H1 (cell line): ENCODE results near the gene MB.

Source experiments
- BCL11A ChIP-seq, 2 experiments: IDR thresholded peaks; one replicate each; pipeline ENCODE4 v1.6.1; 2011; ENCODE audit warnings: low read depth in 2 of 2, low read length in 2 of 2, mild to moderate bottlenecking in 2 of 2
- NRF1 ChIP-seq: IDR thresholded peaks from 2 replicates; pipeline ENCODE4 v1.6.1; 2011; ENCODE audit warnings: mild to moderate bottlenecking, low read depth, low read length, improper control_type of control experiment
- POLR2A ChIP-seq, 2 experiments: IDR thresholded peaks; 1 replicate in 1 of 2; 2 replicates in 1 of 2; pipeline ENCODE4 v1.6.1; 2011; ENCODE audit warnings: low read depth in 2 of 2, low read length in 2 of 2, mild to moderate bottlenecking in 2 of 2; ENCODE audit errors: control extremely low read depth in 1 of 2
- POLR2AphosphoS5 ChIP-seq: IDR thresholded peaks from 2 replicates; pipeline ENCODE4 v1.6.1; 2011; ENCODE audit warnings: low read depth, low read length
- RAD21 ChIP-seq, 2 experiments: IDR thresholded peaks in 1 of 2; conservative IDR thresholded peaks in 1 of 2; 2 replicates each; pipeline ENCODE4 v1.6.1; 2011; ENCODE audit warnings: low read depth in 2 of 2, low read length in 2 of 2, improper control_type of control experiment in 1 of 2, inconsistent platforms in 1 of 2, mild to moderate bottlenecking in 1 of 2, moderate library complexity in 1 of 2
- SRF ChIP-seq: IDR thresholded peaks from 2 replicates; pipeline ENCODE4 v1.6.1; 2011; ENCODE audit warnings: mild to moderate bottlenecking, low read depth, low read length, moderate library complexity
- ZNF274 ChIP-seq: IDR thresholded peaks from 2 replicates; pipeline ENCODE4 v1.7.0; 2012; ENCODE audit warnings: low read length, borderline replicate concordance; ENCODE audit errors: extremely low read depth
- TF ChIP-seq, protein P1 (sequence below), 3 experiments: IDR thresholded peaks; 1 replicate in 2 of 3; 2 replicates in 1 of 3; pipeline versions ENCODE4 v1.5.1 to v1.6.1; 2011; ENCODE audit warnings: low read length in 3 of 3, mild to moderate bottlenecking in 3 of 3, inconsistent platforms in 2 of 3, low read depth in 1 of 3, moderate library complexity in 1 of 3; ENCODE audit not compliant: insufficient read depth in 1 of 3; ENCODE audit errors: control extremely low read depth in 1 of 3
- TF ChIP-seq, protein P2 (sequence below): fragments of 300-600 bp; sonication (generic); IDR thresholded peaks from 2 replicates; pipeline ENCODE4 v1.7.1; 2012; ENCODE audit warnings: low read length, moderate library complexity, mild to moderate bottlenecking, inconsistent platforms; ENCODE audit not compliant: insufficient replicate concordance

DNA sequence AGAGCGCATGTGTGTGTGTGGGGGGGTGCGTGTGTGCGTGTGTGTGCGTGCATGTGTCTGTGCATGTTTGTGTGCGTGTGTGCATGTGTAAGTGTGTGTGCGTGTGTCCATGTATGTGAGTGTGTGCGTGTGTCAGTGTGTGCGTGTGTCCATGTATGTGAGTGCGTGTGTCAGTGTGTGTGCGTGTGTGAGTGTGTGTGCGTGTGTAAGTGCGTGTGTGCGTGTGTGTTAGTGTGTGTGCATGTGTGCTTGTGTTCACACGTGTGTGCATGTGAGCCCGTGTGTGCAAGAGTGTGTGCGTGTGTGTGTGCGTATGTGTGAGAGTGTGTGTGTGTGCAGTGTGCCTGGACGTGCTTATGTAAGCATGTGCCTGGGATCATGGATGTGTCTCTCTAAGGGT lies 16.4 kb upstream of the MB start:
- TF ChIP-seq NRF1 (no peak), POLR2AphosphoS5 (no peak), POLR2A (IDR thresholded peaks at IDR 0.05; ENCODE audit: control extremely low read depth in 1 of 2, low read depth in 2 of 2, low read length in 2 of 2) (no peak), ZNF274 (no peak), RAD21 (IDR thresholded peaks at IDR 0.05 in 1 of 2, conservative IDR thresholded peaks at IDR 0.05 in 1 of 2; ENCODE audit: low read depth in 2 of 2, low read length in 2 of 2) (no peak), SRF (no peak), BCL11A (IDR thresholded peaks at IDR 0.05; ENCODE audit: low read depth in 2 of 2, low read length in 2 of 2) (no peak)
- TF ChIP-seq, protein P1, sequence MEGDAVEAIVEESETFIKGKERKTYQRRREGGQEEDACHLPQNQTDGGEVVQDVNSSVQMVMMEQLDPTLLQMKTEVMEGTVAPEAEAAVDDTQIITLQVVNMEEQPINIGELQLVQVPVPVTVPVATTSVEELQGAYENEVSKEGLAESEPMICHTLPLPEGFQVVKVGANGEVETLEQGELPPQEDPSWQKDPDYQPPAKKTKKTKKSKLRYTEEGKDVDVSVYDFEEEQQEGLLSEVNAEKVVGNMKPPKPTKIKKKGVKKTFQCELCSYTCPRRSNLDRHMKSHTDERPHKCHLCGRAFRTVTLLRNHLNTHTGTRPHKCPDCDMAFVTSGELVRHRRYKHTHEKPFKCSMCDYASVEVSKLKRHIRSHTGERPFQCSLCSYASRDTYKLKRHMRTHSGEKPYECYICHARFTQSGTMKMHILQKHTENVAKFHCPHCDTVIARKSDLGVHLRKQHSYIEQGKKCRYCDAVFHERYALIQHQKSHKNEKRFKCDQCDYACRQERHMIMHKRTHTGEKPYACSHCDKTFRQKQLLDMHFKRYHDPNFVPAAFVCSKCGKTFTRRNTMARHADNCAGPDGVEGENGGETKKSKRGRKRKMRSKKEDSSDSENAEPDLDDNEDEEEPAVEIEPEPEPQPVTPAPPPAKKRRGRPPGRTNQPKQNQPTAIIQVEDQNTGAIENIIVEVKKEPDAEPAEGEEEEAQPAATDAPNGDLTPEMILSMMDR (IDR thresholded peaks at IDR 0.05; ENCODE audit: control extremely low read depth in 1 of 3, insufficient read depth in 1 of 3, low read depth in 1 of 3, low read length in 3 of 3): no peak
- TF ChIP-seq, protein P2, sequence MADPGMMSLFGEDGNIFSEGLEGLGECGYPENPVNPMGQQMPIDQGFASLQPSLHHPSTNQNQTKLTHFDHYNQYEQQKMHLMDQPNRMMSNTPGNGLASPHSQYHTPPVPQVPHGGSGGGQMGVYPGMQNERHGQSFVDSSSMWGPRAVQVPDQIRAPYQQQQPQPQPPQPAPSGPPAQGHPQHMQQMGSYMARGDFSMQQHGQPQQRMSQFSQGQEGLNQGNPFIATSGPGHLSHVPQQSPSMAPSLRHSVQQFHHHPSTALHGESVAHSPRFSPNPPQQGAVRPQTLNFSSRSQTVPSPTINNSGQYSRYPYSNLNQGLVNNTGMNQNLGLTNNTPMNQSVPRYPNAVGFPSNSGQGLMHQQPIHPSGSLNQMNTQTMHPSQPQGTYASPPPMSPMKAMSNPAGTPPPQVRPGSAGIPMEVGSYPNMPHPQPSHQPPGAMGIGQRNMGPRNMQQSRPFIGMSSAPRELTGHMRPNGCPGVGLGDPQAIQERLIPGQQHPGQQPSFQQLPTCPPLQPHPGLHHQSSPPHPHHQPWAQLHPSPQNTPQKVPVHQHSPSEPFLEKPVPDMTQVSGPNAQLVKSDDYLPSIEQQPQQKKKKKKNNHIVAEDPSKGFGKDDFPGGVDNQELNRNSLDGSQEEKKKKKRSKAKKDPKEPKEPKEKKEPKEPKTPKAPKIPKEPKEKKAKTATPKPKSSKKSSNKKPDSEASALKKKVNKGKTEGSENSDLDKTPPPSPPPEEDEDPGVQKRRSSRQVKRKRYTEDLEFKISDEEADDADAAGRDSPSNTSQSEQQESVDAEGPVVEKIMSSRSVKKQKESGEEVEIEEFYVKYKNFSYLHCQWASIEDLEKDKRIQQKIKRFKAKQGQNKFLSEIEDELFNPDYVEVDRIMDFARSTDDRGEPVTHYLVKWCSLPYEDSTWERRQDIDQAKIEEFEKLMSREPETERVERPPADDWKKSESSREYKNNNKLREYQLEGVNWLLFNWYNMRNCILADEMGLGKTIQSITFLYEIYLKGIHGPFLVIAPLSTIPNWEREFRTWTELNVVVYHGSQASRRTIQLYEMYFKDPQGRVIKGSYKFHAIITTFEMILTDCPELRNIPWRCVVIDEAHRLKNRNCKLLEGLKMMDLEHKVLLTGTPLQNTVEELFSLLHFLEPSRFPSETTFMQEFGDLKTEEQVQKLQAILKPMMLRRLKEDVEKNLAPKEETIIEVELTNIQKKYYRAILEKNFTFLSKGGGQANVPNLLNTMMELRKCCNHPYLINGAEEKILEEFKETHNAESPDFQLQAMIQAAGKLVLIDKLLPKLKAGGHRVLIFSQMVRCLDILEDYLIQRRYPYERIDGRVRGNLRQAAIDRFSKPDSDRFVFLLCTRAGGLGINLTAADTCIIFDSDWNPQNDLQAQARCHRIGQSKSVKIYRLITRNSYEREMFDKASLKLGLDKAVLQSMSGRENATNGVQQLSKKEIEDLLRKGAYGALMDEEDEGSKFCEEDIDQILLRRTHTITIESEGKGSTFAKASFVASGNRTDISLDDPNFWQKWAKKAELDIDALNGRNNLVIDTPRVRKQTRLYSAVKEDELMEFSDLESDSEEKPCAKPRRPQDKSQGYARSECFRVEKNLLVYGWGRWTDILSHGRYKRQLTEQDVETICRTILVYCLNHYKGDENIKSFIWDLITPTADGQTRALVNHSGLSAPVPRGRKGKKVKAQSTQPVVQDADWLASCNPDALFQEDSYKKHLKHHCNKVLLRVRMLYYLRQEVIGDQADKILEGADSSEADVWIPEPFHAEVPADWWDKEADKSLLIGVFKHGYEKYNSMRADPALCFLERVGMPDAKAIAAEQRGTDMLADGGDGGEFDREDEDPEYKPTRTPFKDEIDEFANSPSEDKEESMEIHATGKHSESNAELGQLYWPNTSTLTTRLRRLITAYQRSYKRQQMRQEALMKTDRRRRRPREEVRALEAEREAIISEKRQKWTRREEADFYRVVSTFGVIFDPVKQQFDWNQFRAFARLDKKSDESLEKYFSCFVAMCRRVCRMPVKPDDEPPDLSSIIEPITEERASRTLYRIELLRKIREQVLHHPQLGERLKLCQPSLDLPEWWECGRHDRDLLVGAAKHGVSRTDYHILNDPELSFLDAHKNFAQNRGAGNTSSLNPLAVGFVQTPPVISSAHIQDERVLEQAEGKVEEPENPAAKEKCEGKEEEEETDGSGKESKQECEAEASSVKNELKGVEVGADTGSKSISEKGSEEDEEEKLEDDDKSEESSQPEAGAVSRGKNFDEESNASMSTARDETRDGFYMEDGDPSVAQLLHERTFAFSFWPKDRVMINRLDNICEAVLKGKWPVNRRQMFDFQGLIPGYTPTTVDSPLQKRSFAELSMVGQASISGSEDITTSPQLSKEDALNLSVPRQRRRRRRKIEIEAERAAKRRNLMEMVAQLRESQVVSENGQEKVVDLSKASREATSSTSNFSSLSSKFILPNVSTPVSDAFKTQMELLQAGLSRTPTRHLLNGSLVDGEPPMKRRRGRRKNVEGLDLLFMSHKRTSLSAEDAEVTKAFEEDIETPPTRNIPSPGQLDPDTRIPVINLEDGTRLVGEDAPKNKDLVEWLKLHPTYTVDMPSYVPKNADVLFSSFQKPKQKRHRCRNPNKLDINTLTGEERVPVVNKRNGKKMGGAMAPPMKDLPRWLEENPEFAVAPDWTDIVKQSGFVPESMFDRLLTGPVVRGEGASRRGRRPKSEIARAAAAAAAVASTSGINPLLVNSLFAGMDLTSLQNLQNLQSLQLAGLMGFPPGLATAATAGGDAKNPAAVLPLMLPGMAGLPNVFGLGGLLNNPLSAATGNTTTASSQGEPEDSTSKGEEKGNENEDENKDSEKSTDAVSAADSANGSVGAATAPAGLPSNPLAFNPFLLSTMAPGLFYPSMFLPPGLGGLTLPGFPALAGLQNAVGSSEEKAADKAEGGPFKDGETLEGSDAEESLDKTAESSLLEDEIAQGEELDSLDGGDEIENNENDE: no peak
